SU-DHL-6 (cell line): ENCODE data around the gene TMEM120B.

Experiments used
- H2AFZ ChIP-seq: fragments of 200-600 bp; sonication (generic); 2 replicates; pipeline ENCODE4 v1.6.1; 2014; ENCODE audit warnings: low read depth, mild to moderate bottlenecking, moderate library complexity, mixed read lengths, antibody characterized with exemption, low read length; ENCODE audit not compliant: severe bottlenecking
- H3F3A ChIP-seq: fragments of 200-600 bp; shearing (Covaris generic); 2 replicates; pipeline ENCODE4 v1.6.0; 2016; ENCODE audit warnings: antibody characterized with exemption, mild to moderate bottlenecking; ENCODE audit not compliant: insufficient read depth
- H3K27ac ChIP-seq: fragments of 200-600 bp; sonication (generic); 2 replicates; pipeline ENCODE4 v1.5.1; 2016; ENCODE audit warnings: low read depth, mild to moderate bottlenecking, low read length, moderate library complexity, mixed read lengths
- H3K27me3 ChIP-seq: fragments of 200-600 bp; sonication (generic), shearing (Covaris generic); 2 replicates; pipeline ENCODE4 v1.6.0; 2014; ENCODE audit warnings: mild to moderate bottlenecking, low read length
- H3K36me3 ChIP-seq: fragments of 200-600 bp; sonication (generic); 2 replicates; pipeline ENCODE4 v1.6.1; 2014; ENCODE audit warnings: mild to moderate bottlenecking, low read length, mixed read lengths
- H3K4me2 ChIP-seq: fragments of 300-600, 200-600 bp; shearing (Covaris generic), sonication (generic); 2 replicates; pipeline ENCODE4 v1.6.0; 2014; ENCODE audit warnings: low read length, low read depth, mild to moderate bottlenecking; ENCODE audit not compliant: poor library complexity, severe bottlenecking
- H3K4me3 ChIP-seq: fragments of 200-600 bp; sonication (generic); 2 replicates; pipeline ENCODE4 v1.5.1; 2014; ENCODE audit warnings: antibody characterized with exemption, low read length, mild to moderate bottlenecking, mixed read lengths; ENCODE audit not compliant: insufficient read depth, poor library complexity, severe bottlenecking
- H3K79me2 ChIP-seq: fragments of 200-600 bp; sonication (generic); 2 replicates; pipeline ENCODE4 v1.6.1; 2014; ENCODE audit warnings: mild to moderate bottlenecking, low read length, moderate library complexity; ENCODE audit not compliant: insufficient read depth
- H3K9ac ChIP-seq: fragments of 200-600 bp; sonication (generic); 2 replicates; pipeline ENCODE4 v1.7.0; 2014; ENCODE audit warnings: mild to moderate bottlenecking, low read length
- H3K9me2 ChIP-seq: fragments of 200-600 bp; sonication (generic); replicated peaks from 2 replicates; pipeline ENCODE4 v1.6.1; 2014; ENCODE audit warnings: low read length; ENCODE audit not compliant: insufficient read depth
- H3K9me3 ChIP-seq: fragments of 200-600 bp; sonication (generic); 2 replicates; pipeline ENCODE4 v1.6.1; 2014; ENCODE audit warnings: low read length, mixed read lengths; ENCODE audit not compliant: insufficient read depth
- H4K20me1 ChIP-seq: fragments of 200-600 bp; sonication (generic); 2 replicates; pipeline ENCODE4 v1.6.1; 2014; ENCODE audit warnings: low read depth, mild to moderate bottlenecking, antibody characterized with exemption, low read length, moderate library complexity, mixed read lengths
- EZH2phosphoT487 ChIP-seq: fragments of 200-600 bp; sonication (generic), shearing (Covaris generic); conservative IDR thresholded peaks from 2 replicates; pipeline ENCODE4 v1.6.1; 2018; ENCODE audit warnings: mild to moderate bottlenecking, antibody characterized with exemption, low read length, moderate library complexity, mixed read lengths
- TF ChIP-seq, protein P1 (sequence below): fragments of 200-600 bp; sonication (generic); IDR thresholded peaks from one replicate; pipeline ENCODE4 v1.5.1; 2017; ENCODE audit warnings: antibody characterized with exemption, mild to moderate bottlenecking, low read length, moderate library complexity; ENCODE audit not compliant: insufficient read depth, poor library complexity, severe bottlenecking

TMEM120B gene

DNA sequence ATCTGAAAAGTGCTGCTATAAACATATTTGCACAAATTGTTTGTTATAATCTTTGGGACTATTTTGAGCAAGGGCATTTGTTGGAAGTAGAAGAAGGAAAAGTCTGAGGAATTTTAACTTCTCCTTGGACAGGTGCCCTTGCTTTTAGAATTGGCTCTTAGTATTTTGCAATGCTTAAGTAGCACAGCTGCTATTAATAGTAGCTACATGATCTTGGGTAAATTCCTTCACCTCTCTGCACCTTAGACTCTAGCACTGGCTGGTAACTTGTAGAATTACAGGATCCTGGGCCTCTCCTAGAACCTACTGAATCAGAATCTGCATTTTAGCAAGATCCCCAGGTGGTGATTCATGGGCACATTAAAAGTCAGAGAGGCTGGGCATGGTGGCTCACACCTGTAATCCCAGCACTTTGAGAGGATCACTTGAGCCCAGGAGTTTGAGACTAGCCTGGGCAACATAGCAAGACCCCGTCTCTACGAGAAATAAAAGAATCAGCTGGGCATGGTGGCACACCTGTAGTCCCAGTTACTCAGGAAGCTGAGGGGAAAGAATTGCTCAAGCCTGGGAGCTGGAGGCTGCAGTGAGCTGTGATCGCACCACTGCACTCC is 10.8 kb upstream of the TMEM120B start:
- Histone ChIP-seq H2AFZ (no peak overlapping the region), H3K9me2 (no peaks in the 10 kb centered on the region), H3F3A (no peaks in the 10 kb centered on the region), H4K20me1 (no peaks in the 10 kb centered on the region), H3K27me3 (no peaks in the 10 kb centered on the region), H3K79me2 (no peaks in the 10 kb centered on the region), H3K9me3 (no peaks in the 10 kb centered on the region), H3K4me3 (no peak overlapping the region), H3K4me2 (no peak overlapping the region), H3K27ac (no peak overlapping the region), H3K9ac (no peak overlapping the region), H3K36me3 (no peaks in the 10 kb centered on the region)
- TF ChIP-seq, protein P1, sequence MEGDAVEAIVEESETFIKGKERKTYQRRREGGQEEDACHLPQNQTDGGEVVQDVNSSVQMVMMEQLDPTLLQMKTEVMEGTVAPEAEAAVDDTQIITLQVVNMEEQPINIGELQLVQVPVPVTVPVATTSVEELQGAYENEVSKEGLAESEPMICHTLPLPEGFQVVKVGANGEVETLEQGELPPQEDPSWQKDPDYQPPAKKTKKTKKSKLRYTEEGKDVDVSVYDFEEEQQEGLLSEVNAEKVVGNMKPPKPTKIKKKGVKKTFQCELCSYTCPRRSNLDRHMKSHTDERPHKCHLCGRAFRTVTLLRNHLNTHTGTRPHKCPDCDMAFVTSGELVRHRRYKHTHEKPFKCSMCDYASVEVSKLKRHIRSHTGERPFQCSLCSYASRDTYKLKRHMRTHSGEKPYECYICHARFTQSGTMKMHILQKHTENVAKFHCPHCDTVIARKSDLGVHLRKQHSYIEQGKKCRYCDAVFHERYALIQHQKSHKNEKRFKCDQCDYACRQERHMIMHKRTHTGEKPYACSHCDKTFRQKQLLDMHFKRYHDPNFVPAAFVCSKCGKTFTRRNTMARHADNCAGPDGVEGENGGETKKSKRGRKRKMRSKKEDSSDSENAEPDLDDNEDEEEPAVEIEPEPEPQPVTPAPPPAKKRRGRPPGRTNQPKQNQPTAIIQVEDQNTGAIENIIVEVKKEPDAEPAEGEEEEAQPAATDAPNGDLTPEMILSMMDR: no peak
- TF ChIP-seq EZH2phosphoT487: no peak

DNA sequence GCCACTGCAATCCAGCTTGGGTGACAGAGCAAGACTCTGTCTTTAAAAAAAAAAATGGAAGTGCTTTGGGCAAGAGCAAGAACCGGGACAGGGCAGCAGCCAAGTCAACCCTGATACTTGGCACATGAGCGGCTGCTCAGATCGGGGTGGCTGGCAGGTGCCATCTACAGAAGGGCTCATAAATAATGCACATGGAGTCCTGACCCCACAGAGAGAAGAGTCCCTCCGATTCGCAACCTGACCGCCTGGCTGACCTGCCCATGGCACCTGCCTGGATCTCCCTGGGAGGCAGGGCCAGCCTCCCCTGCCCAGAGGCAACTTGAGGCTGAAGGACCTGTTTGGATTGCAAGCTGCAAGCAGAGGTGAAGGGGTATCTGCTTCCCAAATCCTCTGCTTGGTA is 9.6 kb upstream of the TMEM120B start:
- no peak overlapping the region for H3K9ac ChIP-seq
- H2AFZ ChIP-seq: no peak overlapping the region
- H3K9me2 ChIP-seq: no peaks in the 10 kb centered on the region
- no peaks in the 10 kb centered on the region for H3K79me2 ChIP-seq
- H3K4me2 ChIP-seq: no peak overlapping the region
- H3K4me3 ChIP-seq: no peak overlapping the region
- H3K9me3 ChIP-seq: no peaks in the 10 kb centered on the region
- no peaks in the 10 kb centered on the region for H3K27me3 ChIP-seq
- no peak overlapping the region for H3K27ac ChIP-seq
- no peaks in the 10 kb centered on the region for H3F3A ChIP-seq
- H3K36me3 ChIP-seq: no peaks in the 10 kb centered on the region
- TF ChIP-seq EZH2phosphoT487: no peak
- TF ChIP-seq, protein P1: no peak
- no peaks in the 10 kb centered on the region for H4K20me1 ChIP-seq

DNA sequence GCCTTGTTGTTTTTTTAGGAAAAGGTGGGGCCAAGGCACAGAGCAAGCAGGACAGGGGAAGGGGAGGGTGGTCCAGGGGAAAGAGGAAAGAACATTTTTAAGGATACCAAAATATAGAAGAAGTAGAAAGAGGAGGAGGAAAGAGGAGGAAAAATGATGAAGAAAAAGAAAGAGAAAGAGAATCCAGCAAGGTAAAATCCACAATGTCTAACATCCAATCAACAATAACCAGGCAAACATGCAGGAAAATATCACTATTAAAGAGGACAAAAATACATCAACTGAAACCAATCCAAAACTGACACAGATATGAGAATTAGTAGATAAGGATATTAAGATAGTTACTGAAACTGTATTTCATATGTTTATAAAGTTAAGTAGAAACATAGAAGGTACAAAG is 7.0 kb upstream of the TMEM120B start:
- H3K9me3 ChIP-seq: no peaks in the 10 kb centered on the region

More for the DNA sequence above, 7.0 kb upstream of the TMEM120B start:
- Histone ChIP-seq H3K79me2 (no peaks in the 10 kb centered on the region), H3K4me2 (no peak overlapping the region), H3K27ac (no peak overlapping the region), H3K36me3 (no peaks in the 10 kb centered on the region), H3K9ac (no peak overlapping the region), H4K20me1 (no peaks in the 10 kb centered on the region), H3K4me3 (no peak overlapping the region), H2AFZ (no peak overlapping the region), H3F3A (no peaks in the 10 kb centered on the region), H3K9me2 (no peaks in the 10 kb centered on the region), H3K27me3 (no peaks in the 10 kb centered on the region)
- no peak for TF ChIP-seq EZH2phosphoT487
- TF ChIP-seq, protein P1: no peak
